Hypothalamus (tissue), 51 donors: Measurements from ENCODE around the gene DIAPH2.

Experiments used
- DNase-seq, 51 donors: peaks; one replicate each; lab custom pipeline; 2025; lab: John Stamatoyannopoulos, UW

Gene DIAPH2

GRCh38 chrX:97030947-97031346 lies 346.3 kb downstream of the DIAPH2 start:
- no peak for DNase-seq

GRCh38 chrX:97039363-97040029 lies 354.9 kb downstream of the DIAPH2 start:
- DNase-seq: no peak

GRCh38 chrX:97045470-97045869 lies 360.8 kb downstream of the DIAPH2 start:
- DNase-seq: no peak

DNA sequence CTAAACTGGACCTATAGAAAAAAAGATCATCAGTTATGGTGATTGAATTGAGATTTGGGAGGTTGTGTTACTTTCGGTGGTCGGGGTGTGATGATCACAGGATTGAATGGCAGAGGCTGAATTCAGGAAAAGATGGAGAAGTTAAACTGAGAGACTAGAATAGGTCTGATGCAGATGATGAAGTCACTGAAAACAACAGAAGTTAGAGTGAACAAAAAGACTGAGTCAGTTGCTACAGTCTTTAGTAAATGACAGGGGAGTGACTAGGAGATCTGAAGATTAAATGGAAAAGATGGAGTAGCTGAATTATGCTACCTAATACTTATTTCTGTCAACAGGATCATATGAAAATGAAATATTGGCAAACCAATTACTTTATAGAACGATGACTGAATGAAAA lies 362.2 kb downstream of the DIAPH2 start:
- no peak for DNase-seq

GRCh38 chrX:97050392-97050791 lies 365.8 kb downstream of the DIAPH2 start:
- no peak for DNase-seq

- DNase-seq: no peak
Measured at GRCh38 chrX:97057349-97057909, 372.8 kb downstream of the DIAPH2 start.

DNA sequence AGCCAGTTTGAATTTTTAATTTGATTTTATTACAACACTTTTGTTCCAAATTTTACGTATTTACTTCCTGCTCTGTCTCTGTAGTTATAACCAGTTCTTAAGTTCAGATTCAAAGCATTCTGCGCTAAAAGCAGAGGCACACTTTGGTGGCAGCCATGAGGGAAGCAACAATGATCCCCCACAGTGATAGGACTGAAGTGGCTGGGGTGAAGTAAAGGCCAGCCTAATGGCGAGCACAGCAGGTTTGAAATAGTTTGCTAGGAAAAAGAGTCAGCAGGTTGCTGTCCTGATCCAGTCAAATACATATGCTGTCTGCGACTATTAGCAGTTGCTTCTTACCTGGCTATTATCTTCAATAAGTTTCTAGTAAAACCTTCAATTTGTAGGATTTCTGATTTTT lies 375.4 kb downstream of the DIAPH2 start:
- DNase-seq: no peak

- DNase-seq: no peak
Measured at GRCh38 chrX:97065066-97065465, 380.4 kb downstream of the DIAPH2 start.

- no peak for DNase-seq
Measured at GRCh38 chrX:97065973-97066372, 381.3 kb downstream of the DIAPH2 start.

DNA sequence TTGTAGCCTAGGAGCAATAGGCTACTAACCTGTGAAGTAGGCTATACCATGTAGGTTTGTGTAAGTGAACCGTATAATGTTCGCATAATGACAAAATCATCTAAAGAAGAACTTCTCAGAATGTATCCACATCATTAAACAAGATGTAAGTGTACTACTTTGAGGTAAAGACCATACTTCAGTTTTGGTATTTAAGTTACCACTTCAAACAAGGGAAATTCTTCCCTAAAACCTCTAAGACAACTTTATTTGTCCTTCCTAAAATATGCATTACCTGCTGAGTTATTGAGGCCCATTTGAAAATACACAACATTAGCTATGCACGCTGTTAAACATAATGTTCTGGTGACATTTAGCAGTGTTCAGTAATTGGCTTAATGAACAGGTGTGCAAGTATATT lies 381.7 kb downstream of the DIAPH2 start:
- DNase-seq: no peak

DNA sequence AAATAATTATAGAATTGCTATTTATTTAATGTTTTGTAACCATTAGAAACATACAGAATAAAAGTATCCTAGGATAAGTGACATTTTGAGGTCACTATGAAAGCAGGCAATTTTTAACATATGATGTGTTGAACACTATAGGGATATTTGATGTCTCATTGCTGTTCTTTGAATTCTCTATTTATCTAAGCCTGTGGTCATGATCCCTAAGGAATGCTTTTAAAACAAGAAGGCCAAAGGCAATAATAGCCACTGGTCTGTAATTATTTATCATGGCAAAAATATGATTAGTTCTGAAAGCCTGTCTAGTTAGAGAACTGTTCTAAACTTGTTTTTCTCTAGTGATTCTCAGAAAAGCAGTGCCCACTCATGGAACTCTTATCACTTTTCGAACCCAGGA lies 385.7 kb downstream of the DIAPH2 start:
- DNase-seq: no peak

- no peak for DNase-seq
Measured at GRCh38 chrX:97074400-97074799, 389.8 kb downstream of the DIAPH2 start.

DNA sequence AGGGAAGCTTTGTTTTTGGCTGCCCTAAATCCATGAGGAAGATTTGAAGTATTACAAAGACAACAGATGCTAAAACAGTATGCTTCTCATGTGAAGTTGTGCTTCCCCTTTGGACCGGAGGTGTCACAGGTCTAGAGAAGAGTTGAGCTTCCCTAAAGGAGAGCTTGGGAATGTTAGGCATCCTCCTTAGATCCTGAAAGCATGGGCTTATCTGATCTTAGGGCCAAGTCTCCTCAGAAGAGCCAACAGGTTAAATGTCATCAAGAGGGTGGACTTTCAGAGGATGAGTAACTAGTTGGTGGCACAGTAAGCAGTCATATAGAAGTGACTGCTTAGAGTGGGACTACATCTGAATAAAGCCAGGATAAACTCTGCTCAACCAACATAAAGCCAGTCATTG lies 404.5 kb downstream of the DIAPH2 start:
- no peak for DNase-seq

GRCh38 chrX:97096385-97096784 lies 411.7 kb downstream of the DIAPH2 start:
- no peak for DNase-seq

- DNase-seq: no peak
Measured at GRCh38 chrX:97102938-97103337, 418.3 kb downstream of the DIAPH2 start.

GRCh38 chrX:97109730-97110129 lies 425.1 kb downstream of the DIAPH2 start:
- DNase-seq: no peak

GRCh38 chrX:97117572-97117971 lies 432.9 kb downstream of the DIAPH2 start:
- DNase-seq: no peak

GRCh38 chrX:97119474-97120109 lies 434.9 kb downstream of the DIAPH2 start:
- no peak for DNase-seq

DNA sequence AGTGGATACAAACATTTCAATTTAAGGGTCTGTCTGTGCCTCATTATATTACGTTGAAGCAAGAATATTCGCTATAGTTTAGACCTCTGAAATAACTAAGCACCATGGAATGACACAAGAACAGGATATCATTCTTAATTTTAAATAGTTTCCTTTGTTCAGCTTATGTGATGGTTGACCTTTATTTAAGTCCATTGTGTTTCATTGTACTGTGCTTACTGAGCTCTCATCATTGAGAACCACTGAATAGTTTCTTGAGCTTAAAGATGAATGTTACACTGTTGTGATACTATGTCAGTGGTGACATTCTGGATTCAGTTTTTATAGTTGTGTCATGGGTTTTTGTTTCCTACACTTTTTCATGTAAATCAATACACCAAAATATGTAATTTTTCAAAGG lies 438.4 kb downstream of the DIAPH2 start:
- no peak for DNase-seq

DNA sequence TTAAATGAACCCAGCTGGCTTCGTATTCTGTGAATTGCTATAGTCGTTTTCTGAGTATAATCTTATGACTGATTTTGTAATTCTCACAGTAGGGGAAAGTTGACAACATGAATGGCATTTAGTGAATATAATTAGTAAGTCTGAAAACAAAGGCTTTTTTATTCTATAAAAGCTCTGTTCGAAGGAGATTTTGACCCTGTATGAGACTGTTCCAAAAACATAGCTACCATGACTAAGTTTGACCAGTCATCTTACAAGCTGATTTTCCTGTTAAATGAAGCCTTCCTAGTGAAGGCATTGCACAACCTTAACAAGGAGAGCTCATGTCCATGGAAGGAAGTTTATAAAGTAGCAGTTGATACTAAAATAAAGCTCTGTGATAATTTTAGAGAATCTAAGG lies 441.4 kb downstream of the DIAPH2 start:
- DNase-seq: no peak

- no peak for DNase-seq
Measured at GRCh38 chrX:97132664-97133415, 448.2 kb downstream of the DIAPH2 start.

DNA sequence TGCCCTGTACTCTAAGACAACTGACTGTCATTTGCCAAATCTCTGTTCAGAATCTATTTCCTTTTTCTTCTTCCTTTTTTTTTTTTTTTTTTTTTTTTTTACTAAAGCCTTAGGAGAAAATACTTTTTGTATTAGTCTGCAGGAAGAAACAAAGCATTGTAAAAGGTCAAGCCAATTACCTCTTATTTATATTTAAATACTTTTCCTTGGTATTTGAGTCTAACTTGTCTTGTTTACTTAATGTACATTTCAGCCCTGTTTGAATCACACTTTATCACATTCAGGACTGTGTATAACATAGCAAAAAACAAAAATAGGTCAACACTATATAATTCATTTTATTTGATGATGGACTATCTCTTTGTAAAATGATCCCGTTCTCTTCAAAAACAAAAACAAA lies 461.3 kb downstream of the DIAPH2 start:
- DNase-seq: no peak
